Pancreas (tissue), 10 donors: ENCODE measurements around the gene KIAA0513. TPM values are rescaled to one million over a fixed set of nuclear protein-coding genes. Genes with fewer than 3 reads are reported as not detected.

Experiments used
- ATAC-seq, 4 donors: fragments of 200-7000 bp; cut with Tn5 transposase; one replicate each; pipeline versions ENCODE4 v1.8.0 to v1.9.1; 2020; ENCODE audit warnings: mild to moderate bottlenecking in 4 of 4, moderate library complexity in 4 of 4
- DNase-seq, 6 donors: peaks; one replicate each; pipeline ENCODE4 v3.0.0-alpha.2; 2020
- FAIRE-seq: peaks from 2 replicates; lab custom pipeline; 2012; peaks lifted over from hg19 to GRCh38; lab: Jason Lieb, UNC
- H3K27ac ChIP-seq, 4 donors: fragments of 200-600 bp; sonication (generic); 1 replicate in 3 of 4; 2 replicates in 1 of 4; pipeline versions ENCODE4 v1.5.0 to v1.8.0; 2020
- H3K27me3 ChIP-seq, 4 donors: fragments of 200-600 bp; one replicate each; pipeline ENCODE4 v1.8.0; 2021
- H3K36me3 ChIP-seq, 3 donors: fragments of 200-600 bp; sonication (generic) in 1 of 3; one replicate each; pipeline versions ENCODE4 v1.5.0 to v1.8.0; 2020 to 2021
- H3K4me1 ChIP-seq, 3 donors: fragments of 200-600 bp; one replicate each; pipeline ENCODE4 v1.8.0; 2021
- H3K4me3 ChIP-seq, 4 donors: fragments of 200-600 bp; sonication (generic) in 2 of 4; one replicate each; pipeline versions ENCODE4 v1.5.0 to v1.8.0; 2020 to 2021
- H3K9me3 ChIP-seq, 4 donors: fragments of 200-600 bp; one replicate each; pipeline ENCODE4 v1.8.0; 2021
- CTCF ChIP-seq, 4 donors: fragments of 200-600 bp; sonication (generic) in 3 of 4; IDR thresholded peaks; one replicate each; pipeline versions ENCODE4 v1.5.0 to v1.8.0; 2021; ENCODE audit warnings: antibody characterized with exemption in 4 of 4
- WGBS, 2 donors: extraction: QIAGEN DNeasy Blood & Tissue Kit; methylation state at CpG; one replicate each; pipeline ENCODE4 v1.1.7; 2013; 5-methylcytosine and 5-hydroxymethylcytosine counted together
- intact Hi-C, 3 donors: fragments of 100-400 bp; cut with DNase I; formaldehyde crosslinking; loops; one replicate each; pipeline versions ENCODE4 v1.11.1 to v1.14.2; 2022
- polyA plus RNA-seq, 2 donors: library from polyadenylated mRNA; stranded (reverse); fragments of 200-250 nt; gene quantifications; one replicate each; pipeline ENCODE4 v1.2.3, GENCODE V29; 2013
- total RNA-seq, 6 donors: library from RNA; stranded (reverse); fragmentation: NEBNext Ultra II Directional in 4 of 6; extraction: Animal tissue kit (Norgen Biotek cat#: 25700) in 4 of 6; gene quantifications; one replicate each; pipeline versions ENCODE4 v1.2.1 to v1.2.4, GENCODE V29; 2021 to 2023
- donor health status: healthy with polysubstance abuse.
- donor health status: DM: no; HTN: no; CAD: no; lungs with moderate emphysema.
- donor health status: DM: no; HTN: no; CAD: no.
- donor health status: control.
- donor health status: control.
- donor health status: Bipolar disorder and iron deficiency.
- donor health status: DM: yes; HTN: yes; CAD: no.
- donor health status: DM: no; HTN: no; CAD: no.
- donor health status: DM: no; HTN: no; CAD: no.
- donor health status: DM: yes; HTN: yes; CAD: no.

KIAA0513 gene
- total and polyA plus RNA-seq, 8 donors: 3.5 to 22.1 (median 16.2) TPM

DNA sequence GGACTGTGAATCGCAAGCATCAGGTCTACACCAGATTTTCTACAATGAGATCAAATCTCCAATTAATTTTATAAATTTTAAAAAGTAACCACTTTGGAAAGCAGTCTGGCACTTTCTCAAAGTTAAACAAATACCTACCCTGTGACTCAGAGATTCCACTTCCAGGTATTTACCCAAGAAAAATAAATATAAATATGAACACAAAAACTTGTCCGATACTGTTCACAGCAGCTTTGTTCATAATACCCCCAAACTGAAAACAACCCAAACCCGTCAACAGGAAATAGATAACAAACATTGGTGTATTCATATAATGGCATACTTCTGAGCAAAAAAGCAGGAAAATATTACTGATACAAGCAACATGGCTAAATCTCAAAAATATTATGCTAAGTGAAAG, 28.4 kb upstream of the KIAA0513 start:
- DNase-seq (no peak), ATAC-seq (peak; percentile 35 to 60 (median 58)), FAIRE-seq (no peak)
- no peaks in the 10 kb centered on the region for H3K9me3 ChIP-seq
- no peaks in the 10 kb centered on the region for H3K27me3 ChIP-seq
- H3K36me3 ChIP-seq: peaks cover 0 to 2% (median 0%) of the 10 kb centered on the region in 3 donors
- peak overlapping the region; percentile 22 to 85 (median 54) for H3K27ac ChIP-seq
- WGBS, 2 donors: 9 to 14% methylated on average over 3 of the region's 3 CpGs
- intact Hi-C loops: no loop called here
- peaks cover 30 to 74% (median 40%) of the 10 kb centered on the region in 3 donors for H3K4me1 ChIP-seq
- H3K4me3 ChIP-seq: peak overlapping the region in 1 of 4 donors; percentile 8
- no peak for TF ChIP-seq CTCF (IDR thresholded peaks at IDR 0.05)

DNA sequence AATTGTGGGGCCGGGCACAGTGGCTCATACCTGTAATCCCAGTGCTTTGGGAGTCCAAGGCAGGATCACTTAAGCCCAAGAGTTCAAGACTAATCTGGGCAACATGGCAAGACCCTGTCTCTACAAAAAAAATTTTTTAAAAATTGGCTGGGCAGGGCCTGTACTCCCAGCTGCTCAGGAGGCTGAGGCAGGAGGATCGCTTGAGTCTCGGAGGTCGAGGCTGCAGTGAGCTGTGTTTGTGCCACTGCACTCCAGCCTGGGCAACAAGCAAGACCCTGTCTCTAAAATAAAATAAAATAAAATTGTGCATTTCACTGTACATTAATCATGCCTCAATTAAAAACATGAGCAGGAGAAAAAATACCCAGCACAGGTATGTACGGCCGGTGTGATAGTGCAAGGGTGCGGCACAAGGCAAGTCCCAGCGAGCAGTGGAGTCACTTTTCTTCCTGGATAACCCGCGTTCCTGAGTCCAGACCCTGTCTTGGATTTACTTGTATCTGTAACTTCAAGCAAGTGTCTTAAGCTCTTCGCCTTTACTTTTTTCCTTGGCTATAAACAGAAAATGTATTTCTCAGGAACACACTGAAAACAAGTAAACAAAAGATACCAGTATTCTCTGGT, 27.6 kb upstream of the KIAA0513 start:
- TF ChIP-seq CTCF (IDR thresholded peaks at IDR 0.05): no peak
- Histone ChIP-seq H3K27me3 (no peaks in the 10 kb centered on the region), H3K27ac (peak overlapping the region; percentile 9 to 85 (median 54)), H3K36me3 (no peaks in the 10 kb centered on the region), H3K4me3 (no peak overlapping the region), H3K9me3 (no peaks in the 10 kb centered on the region), H3K4me1 (peaks cover 35 to 69% (median 37%) of the 10 kb centered on the region in 3 donors)
- intact Hi-C loops: no loop called here
- ATAC-seq: no peak
- WGBS, 2 donors: 92 to 94% methylated on average over 11 of the region's 11 CpGs
- DNase-seq: peak in 1 of 6 donors; percentile 8
- no peak for FAIRE-seq

GRCh38 chr16:85002099-85002541, 25.5 kb upstream of the KIAA0513 start:
- ATAC-seq: peak; percentile 39 to 67 (median 54)
- intact Hi-C loops: no loop called here
- H3K4me3 ChIP-seq: no peak overlapping the region
- H3K27me3 ChIP-seq: no peaks in the 10 kb centered on the region
- peak in 3 of 6 donors; percentile 35 to 43 (median 39) for DNase-seq
- peaks cover 37 to 62% (median 41%) of the 10 kb centered on the region in 3 donors for H3K4me1 ChIP-seq
- TF ChIP-seq CTCF (IDR thresholded peaks at IDR 0.05): no peak
- no peaks in the 10 kb centered on the region for H3K36me3 ChIP-seq
- 15 to 16% methylated on average over 10 of the region's 10 CpGs for WGBS, 2 donors
- H3K27ac ChIP-seq: peak overlapping the region; percentile 26 to 82 (median 50)
- no peaks in the 10 kb centered on the region for H3K9me3 ChIP-seq
- FAIRE-seq: no peak

- FAIRE-seq: no peak
- peak in 2 of 4 donors; percentile 4 to 46 for ATAC-seq
- DNase-seq: peak in 2 of 6 donors; percentile 40 to 43
- no peaks in the 10 kb centered on the region for H3K27me3 ChIP-seq
- WGBS, 2 donors: 71 to 77% methylated on average over 12 of the region's 12 CpGs
- no peaks in the 10 kb centered on the region for H3K9me3 ChIP-seq
- no peak for TF ChIP-seq CTCF (IDR thresholded peaks at IDR 0.05)
- H3K27ac ChIP-seq: peak overlapping the region; percentile 26 to 82 (median 50)
- no peaks in the 10 kb centered on the region for H3K36me3 ChIP-seq
- H3K4me1 ChIP-seq: peaks cover 37 to 67% (median 41%) of the 10 kb centered on the region in 3 donors
- H3K4me3 ChIP-seq: no peak overlapping the region
- intact Hi-C loops: no loop called here
Observed at GRCh38 chr16:85002608-85003007, 25.0 kb upstream of the KIAA0513 start.

DNA sequence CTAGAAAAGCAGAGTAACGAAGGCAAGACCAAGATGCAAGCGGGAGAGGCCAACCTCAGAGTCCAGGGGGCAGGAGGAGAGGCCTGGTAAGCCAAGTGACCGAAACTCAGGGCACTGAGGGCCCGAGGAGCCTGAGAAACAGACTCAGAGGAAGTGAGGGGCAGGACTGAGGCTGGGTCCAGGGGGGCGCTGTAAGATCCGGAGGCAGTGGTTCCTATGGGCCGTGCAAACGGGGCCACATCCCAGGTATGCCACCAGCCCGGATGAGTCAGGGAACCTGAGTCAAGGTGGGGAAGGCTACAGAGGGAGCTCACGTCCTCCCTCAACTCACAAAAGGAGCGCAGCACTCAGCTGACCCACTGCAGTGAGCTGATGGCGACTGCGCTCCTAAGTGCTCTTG, 24.5 kb upstream of the KIAA0513 start:
- ATAC-seq: no peak
- TF ChIP-seq CTCF (IDR thresholded peaks at IDR 0.05): no peak
- Histone ChIP-seq H3K4me3 (no peak overlapping the region), H3K36me3 (no peaks in the 10 kb centered on the region), H3K9me3 (no peaks in the 10 kb centered on the region), H3K27me3 (no peaks in the 10 kb centered on the region), H3K27ac (peak overlapping the region in 3 of 4 donors; percentile 26 to 82 (median 75)), H3K4me1 (peaks cover 36 to 70% (median 41%) of the 10 kb centered on the region in 3 donors)
- WGBS, 2 donors: 90 to 91% methylated on average over 13 of the region's 13 CpGs
- peak in 1 of 6 donors; percentile 53 for DNase-seq
- no peak for FAIRE-seq
- intact Hi-C loops: no loop called here
